Measurements from ENCODE around the gene USP5. TPM values are rescaled to one million over a fixed set of nuclear protein-coding genes. Genes with fewer than 3 reads are reported as not detected.

The USP5 gene, protein sequence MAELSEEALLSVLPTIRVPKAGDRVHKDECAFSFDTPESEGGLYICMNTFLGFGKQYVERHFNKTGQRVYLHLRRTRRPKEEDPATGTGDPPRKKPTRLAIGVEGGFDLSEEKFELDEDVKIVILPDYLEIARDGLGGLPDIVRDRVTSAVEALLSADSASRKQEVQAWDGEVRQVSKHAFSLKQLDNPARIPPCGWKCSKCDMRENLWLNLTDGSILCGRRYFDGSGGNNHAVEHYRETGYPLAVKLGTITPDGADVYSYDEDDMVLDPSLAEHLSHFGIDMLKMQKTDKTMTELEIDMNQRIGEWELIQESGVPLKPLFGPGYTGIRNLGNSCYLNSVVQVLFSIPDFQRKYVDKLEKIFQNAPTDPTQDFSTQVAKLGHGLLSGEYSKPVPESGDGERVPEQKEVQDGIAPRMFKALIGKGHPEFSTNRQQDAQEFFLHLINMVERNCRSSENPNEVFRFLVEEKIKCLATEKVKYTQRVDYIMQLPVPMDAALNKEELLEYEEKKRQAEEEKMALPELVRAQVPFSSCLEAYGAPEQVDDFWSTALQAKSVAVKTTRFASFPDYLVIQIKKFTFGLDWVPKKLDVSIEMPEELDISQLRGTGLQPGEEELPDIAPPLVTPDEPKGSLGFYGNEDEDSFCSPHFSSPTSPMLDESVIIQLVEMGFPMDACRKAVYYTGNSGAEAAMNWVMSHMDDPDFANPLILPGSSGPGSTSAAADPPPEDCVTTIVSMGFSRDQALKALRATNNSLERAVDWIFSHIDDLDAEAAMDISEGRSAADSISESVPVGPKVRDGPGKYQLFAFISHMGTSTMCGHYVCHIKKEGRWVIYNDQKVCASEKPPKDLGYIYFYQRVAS
- 100 to 1,000 TPM; 120 to 257 TPM for total RNA-seq
- 74.6 TPM for polyA plus RNA-seq (2013, experiment 1 of 2)
- 74.4 TPM for polyA plus RNA-seq (2013, experiment 2 of 2)
- long read RNA-seq, experiment 1, transcript USP5-202 (20 exons, 3,083 nt): major isoform, 11 of 40 reads
- long read RNA-seq, experiment 1, partial matches to known transcripts: 22 of 40 reads
- long read RNA-seq, experiment 1, other reads (novel, unspliced or antisense): 5 of 40 reads
- long read RNA-seq, experiment 2, transcript USP5-202 (20 exons, 3,083 nt): major isoform, 174 of 254 reads
- long read RNA-seq, experiment 2, transcript USP5-201 (20 exons, 3,181 nt): minor isoform, 24 of 254 reads
- long read RNA-seq, experiment 2, partial matches to known transcripts: 31 of 254 reads
- long read RNA-seq, experiment 2, other reads (novel, unspliced or antisense): 24 of 254 reads
- long read RNA-seq, experiment 3, transcript USP5-201 (20 exons, 3,181 nt): minor isoform, 71 of 1,437 reads
- long read RNA-seq, experiment 3, transcript USP5-202 (20 exons, 3,083 nt): major isoform, 1,218 of 1,437 reads
- long read RNA-seq, experiment 3, partial matches to known transcripts: 22 of 1,437 reads
- long read RNA-seq, experiment 3, other reads (novel, unspliced or antisense): 123 of 1,437 reads
- long read RNA-seq, experiment 4, transcript USP5-202 (20 exons, 3,083 nt): major isoform, 6 of 9 reads
- long read RNA-seq, experiment 4, partial matches to known transcripts: 3 of 9 reads
- long read RNA-seq, experiment 4, other reads (novel, unspliced or antisense): 0 of 9 reads

- Mint-ChIP-seq H3K4me3 (peak within 1 kb of the TSS; percentile 88), H3K4me1 (peaks cover 25% of the 10 kb centered on the region), H3K27ac (peak within 1 kb of the TSS; percentile 99), H3K36me3 (ENCODE audit: low read depth) (peaks cover 46% of the 10 kb centered on the region), H3K27me3 (ENCODE audit: insufficient read depth) (no peaks in the 10 kb centered on the region), H3K9me3 (no peaks in the 10 kb centered on the region)
- peak; percentile 100 for DNase-seq
- peak within 1 kb of the TSS; percentile 92 for H3K4me3 ChIP-seq (ENCODE audit: low read length)
- H3K4me1 ChIP-seq (ENCODE audit: control insufficient read depth, insufficient read depth, low read length): peaks cover 2% of the 10 kb centered on the region
- TF ChIP-seq, protein P1, sequence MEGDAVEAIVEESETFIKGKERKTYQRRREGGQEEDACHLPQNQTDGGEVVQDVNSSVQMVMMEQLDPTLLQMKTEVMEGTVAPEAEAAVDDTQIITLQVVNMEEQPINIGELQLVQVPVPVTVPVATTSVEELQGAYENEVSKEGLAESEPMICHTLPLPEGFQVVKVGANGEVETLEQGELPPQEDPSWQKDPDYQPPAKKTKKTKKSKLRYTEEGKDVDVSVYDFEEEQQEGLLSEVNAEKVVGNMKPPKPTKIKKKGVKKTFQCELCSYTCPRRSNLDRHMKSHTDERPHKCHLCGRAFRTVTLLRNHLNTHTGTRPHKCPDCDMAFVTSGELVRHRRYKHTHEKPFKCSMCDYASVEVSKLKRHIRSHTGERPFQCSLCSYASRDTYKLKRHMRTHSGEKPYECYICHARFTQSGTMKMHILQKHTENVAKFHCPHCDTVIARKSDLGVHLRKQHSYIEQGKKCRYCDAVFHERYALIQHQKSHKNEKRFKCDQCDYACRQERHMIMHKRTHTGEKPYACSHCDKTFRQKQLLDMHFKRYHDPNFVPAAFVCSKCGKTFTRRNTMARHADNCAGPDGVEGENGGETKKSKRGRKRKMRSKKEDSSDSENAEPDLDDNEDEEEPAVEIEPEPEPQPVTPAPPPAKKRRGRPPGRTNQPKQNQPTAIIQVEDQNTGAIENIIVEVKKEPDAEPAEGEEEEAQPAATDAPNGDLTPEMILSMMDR (conservative IDR thresholded peaks at IDR 0.05): no peak
- WGBS, 2 experiments (ENCODE audit: insufficient coverage in 1 of 2, insufficient read length in 1 of 2): 0% methylated on average over 54 to 65 of the region's 65 CpGs
- peak within 1 kb of the TSS; percentile 85 for H3K27ac ChIP-seq (ENCODE audit: low read depth, low read length)
- H3K9me3 ChIP-seq (ENCODE audit: control insufficient read depth, low read length): no peaks in the 10 kb centered on the region
- peaks cover 48% of the 10 kb centered on the region for H3K36me3 ChIP-seq (ENCODE audit: control insufficient read depth, insufficient read depth, low read length)
- peak within 1 kb of the TSS; percentile 56 for H3K9ac ChIP-seq (ENCODE audit: extremely low read depth, low read length, poor library complexity, severe bottlenecking)
- no peaks in the 10 kb centered on the region for H3K27me3 ChIP-seq (ENCODE audit: control insufficient read depth, insufficient read depth, low read length, poor library complexity, severe bottlenecking)
Observed at GRCh38 chr12:6851921-6852650, at the start of gene USP5. Gene USP5, plus strand, starts transcription at chr12:6852150. Its CDS starts 30 bp downstream, at chr12:6852180.

- peaks cover 23% of the 10 kb centered on the region for H3K4me1 Mint-ChIP-seq
- TF ChIP-seq, protein P1 (conservative IDR thresholded peaks at IDR 0.05): no peak
- H3K27me3 ChIP-seq (ENCODE audit: control insufficient read depth, insufficient read depth, low read length, poor library complexity, severe bottlenecking): no peaks in the 10 kb centered on the region
- H3K4me3 Mint-ChIP-seq: no peak overlapping the region
- H3K36me3 ChIP-seq (ENCODE audit: control insufficient read depth, insufficient read depth, low read length): no peaks in the 10 kb centered on the region
- DNase-seq: no peak
- peaks cover 16% of the 10 kb centered on the region for H3K9me3 Mint-ChIP-seq
- H3K9ac ChIP-seq (ENCODE audit: extremely low read depth, low read length, poor library complexity, severe bottlenecking): no peak overlapping the region
- H3K27ac ChIP-seq (ENCODE audit: low read depth, low read length): no peak overlapping the region
- no peaks in the 10 kb centered on the region for H3K36me3 Mint-ChIP-seq (ENCODE audit: low read depth)
- H3K9me3 ChIP-seq (ENCODE audit: control insufficient read depth, low read length): no peaks in the 10 kb centered on the region
- no peak overlapping the region for H3K4me3 ChIP-seq (ENCODE audit: low read length)
- H3K27ac Mint-ChIP-seq: no peak overlapping the region
- H3K4me1 ChIP-seq (ENCODE audit: control insufficient read depth, insufficient read depth, low read length): peaks cover 3% of the 10 kb centered on the region
- peaks cover 14% of the 10 kb centered on the region for H3K27me3 Mint-ChIP-seq (ENCODE audit: insufficient read depth)
- 90 to 100% methylated on average over 1 of the region's 1 CpG for WGBS, 2 experiments (ENCODE audit: insufficient coverage in 1 of 2, insufficient read length in 1 of 2)
Observed at GRCh38 chr12:6807170-6807569, 44.8 kb upstream of the USP5 start.
